Mammary epithelial cell (primary cell): Measurements from ENCODE around the gene MAP3K10.

Experiments used
- CTCF ChIP-seq, 2 donors: IDR thresholded peaks in 1 of 2; conservative IDR thresholded peaks in 1 of 2; 2 replicates each; pipeline ENCODE4 v1.5.1; 2011 to 2012; ENCODE audit warnings: inconsistent platforms in 2 of 2, low read length in 2 of 2, mild to moderate bottlenecking in 2 of 2, control low read depth in 1 of 2, low read depth in 1 of 2; ENCODE audit not compliant: insufficient read depth in 1 of 2; ENCODE audit errors: extremely low read depth in 1 of 2
- EZH2 ChIP-seq: IDR thresholded peaks from 2 replicates; pipeline ENCODE4 v1.6.1; 2012; ENCODE audit warnings: low read length, inconsistent platforms, borderline replicate concordance

- no peak for TF ChIP-seq CTCF (conservative IDR thresholded peaks at IDR 0.05 in 1 of 2, IDR thresholded peaks at IDR 0.05 in 1 of 2; ENCODE audit: extremely low read depth in 1 of 2, insufficient read depth in 1 of 2, low read depth in 1 of 2, low read length in 2 of 2)
- TF ChIP-seq EZH2 = no peak
Observed at GRCh38 chr19:40150170-40150569, 41.1 kb upstream of the MAP3K10 start.
